NT2/D1 (cell line): ENCODE measurements around the gene KRT17.
"Not testable (repeated sequence)": the region's sequence is repeated elsewhere in the genome, so short reads cannot be mapped to it uniquely, and the experiment has no call there.

ENCODE experiments used
- DNase-seq: peaks from one replicate; pipeline ENCODE4 v3.0.0-alpha.2; 2011; ENCODE audit warnings: low read depth, low spot score
- H3K27me3 ChIP-seq: 2 replicates; pipeline ENCODE4 v1.6.0; 2011; ENCODE audit warnings: mild to moderate bottlenecking; ENCODE audit not compliant: insufficient read length, insufficient read depth
- H3K36me3 ChIP-seq: 2 replicates; pipeline ENCODE4 v1.6.1; 2011; ENCODE audit warnings: mild to moderate bottlenecking, low read length, mixed read lengths; ENCODE audit not compliant: insufficient read depth, insufficient read length
- H3K4me1 ChIP-seq: 2 replicates; pipeline ENCODE4 v1.5.1; 2011; ENCODE audit not compliant: insufficient read depth, insufficient read length
- H3K4me3 ChIP-seq: 2 replicates; pipeline ENCODE4 v1.5.1; 2011; ENCODE audit warnings: low read depth; ENCODE audit not compliant: insufficient read length
- H3K9ac ChIP-seq: 2 replicates; pipeline ENCODE4 v1.6.0; 2011; ENCODE audit warnings: low read depth; ENCODE audit not compliant: insufficient read length
- H3K9me3 ChIP-seq: 2 replicates; pipeline ENCODE4 v1.5.1; 2011; ENCODE audit warnings: mild to moderate bottlenecking, low read length; ENCODE audit not compliant: insufficient read depth
- SUZ12 ChIP-seq: IDR thresholded peaks from 2 replicates; pipeline ENCODE4 v1.6.1; 2011; ENCODE audit not compliant: insufficient read length, insufficient read depth; ENCODE audit errors: extremely low read depth
- YY1 ChIP-seq: IDR thresholded peaks from 2 replicates; pipeline ENCODE4 v1.6.1; 2011; ENCODE audit not compliant: insufficient read length, insufficient read depth
- ZNF274 ChIP-seq: IDR thresholded peaks from 2 replicates; pipeline ENCODE4 v1.6.1; 2011; ENCODE audit warnings: mild to moderate bottlenecking, low read depth, low read length

The KRT17 gene

DNA sequence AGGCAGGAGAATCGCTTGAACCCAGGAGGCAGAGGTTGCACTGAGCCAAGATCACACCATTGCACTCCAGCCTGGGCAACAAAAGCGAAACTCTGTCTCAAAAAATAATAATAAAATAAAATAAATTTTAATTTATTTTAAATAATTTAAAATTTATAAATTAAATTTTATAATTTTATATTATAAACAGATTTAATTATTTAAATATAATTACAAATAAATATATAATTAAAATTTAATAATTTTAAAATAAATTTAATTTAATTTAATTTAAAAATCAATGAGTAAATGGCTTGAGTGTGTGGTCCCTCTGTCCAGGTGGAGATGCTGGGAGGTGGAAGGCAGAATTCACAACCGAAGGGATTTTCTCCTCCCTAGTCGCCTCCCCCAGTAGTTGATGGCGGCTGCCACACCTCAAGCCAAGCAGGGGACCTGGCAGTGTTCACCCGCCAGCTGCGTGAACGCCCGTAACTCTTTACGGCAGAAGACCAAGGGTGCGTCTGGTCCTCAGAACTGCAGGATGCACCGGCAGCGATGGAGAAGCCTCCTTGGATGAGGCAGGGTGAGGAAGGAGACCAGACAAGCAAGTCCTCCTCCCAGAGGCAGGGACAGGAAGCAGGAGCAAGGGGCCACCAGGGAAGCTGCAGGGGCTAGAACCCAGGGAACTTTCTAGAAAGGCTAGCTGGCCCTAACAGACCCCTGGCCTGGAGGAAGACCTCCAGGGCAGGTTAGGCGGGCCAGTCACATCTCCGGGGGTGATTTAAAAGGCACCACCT, 22.9 kb upstream of the KRT17 start:
- no peaks in the 10 kb centered on the region for H3K36me3 ChIP-seq
- no peak overlapping the region for H3K4me3 ChIP-seq
- TF ChIP-seq SUZ12 (no peak), YY1 (no peak), ZNF274 (no peak)
- DNase-seq, result no peak
- no peaks in the 10 kb centered on the region for H3K9me3 ChIP-seq
- H3K4me1 ChIP-seq, result peaks cover 13% of the 10 kb centered on the region
- peak overlapping the region; percentile 50 for H3K9ac ChIP-seq
- no peaks in the 10 kb centered on the region for H3K27me3 ChIP-seq

DNA sequence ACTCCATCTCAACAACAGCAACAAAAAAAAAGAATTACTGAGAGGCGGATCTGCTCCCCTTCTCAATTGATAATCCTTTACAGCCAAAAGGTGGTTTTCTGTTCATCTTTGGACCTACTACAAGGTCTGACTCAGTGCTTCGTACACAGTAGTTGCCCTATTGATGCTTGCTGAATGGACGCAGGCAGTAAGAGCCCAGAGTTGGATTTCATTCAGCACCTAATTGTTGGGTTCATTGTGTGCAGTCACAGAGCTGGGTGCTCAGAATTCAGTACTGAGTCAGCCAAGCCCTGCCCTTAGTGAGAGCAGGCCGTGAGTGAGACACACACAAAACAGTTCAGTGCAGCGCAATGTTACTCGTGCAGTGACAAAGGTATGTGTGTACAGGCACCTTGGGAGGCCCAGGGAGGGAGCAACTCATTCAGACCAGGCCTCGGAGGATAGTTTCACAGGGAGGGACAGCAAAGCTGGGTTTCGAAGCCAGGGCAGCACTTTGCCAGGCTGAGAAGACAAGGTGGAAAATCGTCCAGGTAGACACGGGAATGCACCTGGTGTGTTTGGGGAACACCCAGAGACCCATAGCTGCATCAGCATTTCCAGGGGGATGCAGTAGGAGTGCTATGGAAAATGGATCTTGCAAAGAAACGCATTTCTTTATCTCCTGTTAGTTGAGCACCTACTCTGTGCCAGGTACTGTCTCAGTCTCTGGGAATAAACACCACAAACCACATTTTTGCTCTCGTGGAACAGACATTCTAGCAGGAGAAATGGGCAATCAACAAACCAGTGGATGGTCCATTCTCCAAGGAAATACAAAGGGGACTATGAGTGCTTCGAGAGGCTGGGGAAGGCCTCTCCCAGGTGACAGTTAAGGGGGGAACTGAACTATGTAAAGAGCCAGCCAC, 18.1 kb upstream of the KRT17 start:
- Histone ChIP-seq H3K9me3 (no peaks in the 10 kb centered on the region), H3K27me3 (no peaks in the 10 kb centered on the region), H3K36me3 (no peaks in the 10 kb centered on the region), H3K4me1 (peaks cover 5% of the 10 kb centered on the region), H3K4me3 (no peak overlapping the region), H3K9ac (peak overlapping the region; percentile 24)
- no peak for DNase-seq
- no peak for TF ChIP-seq SUZ12
- TF ChIP-seq YY1, result no peak
- TF ChIP-seq ZNF274, result no peak

DNA sequence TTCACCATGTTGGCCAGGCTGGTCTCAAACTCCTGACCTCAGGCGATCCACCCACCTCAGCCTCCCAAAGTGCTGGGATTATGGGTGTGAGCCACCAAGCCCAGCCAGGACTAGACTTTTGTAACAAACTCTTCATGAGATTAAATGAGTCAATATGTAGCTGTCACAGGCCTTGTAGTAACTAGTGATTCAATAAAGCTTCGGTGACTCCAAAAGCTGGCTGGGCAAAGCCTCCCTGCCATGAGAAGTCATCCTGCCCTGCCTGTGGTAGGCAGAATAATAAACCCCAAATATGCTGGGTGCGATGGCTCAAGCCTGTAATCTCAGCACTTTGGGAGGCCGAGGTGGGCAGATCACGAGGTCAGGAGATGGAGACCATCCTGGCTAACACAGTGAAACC, 16.2 kb upstream of the KRT17 start:
- DNase-seq, H3K4me1 ChIP-seq, H3K9ac ChIP-seq, H3K4me3 ChIP-seq, H3K9me3 ChIP-seq, H3K27me3 ChIP-seq, H3K36me3 ChIP-seq: not testable (repeated sequence)

DNA sequence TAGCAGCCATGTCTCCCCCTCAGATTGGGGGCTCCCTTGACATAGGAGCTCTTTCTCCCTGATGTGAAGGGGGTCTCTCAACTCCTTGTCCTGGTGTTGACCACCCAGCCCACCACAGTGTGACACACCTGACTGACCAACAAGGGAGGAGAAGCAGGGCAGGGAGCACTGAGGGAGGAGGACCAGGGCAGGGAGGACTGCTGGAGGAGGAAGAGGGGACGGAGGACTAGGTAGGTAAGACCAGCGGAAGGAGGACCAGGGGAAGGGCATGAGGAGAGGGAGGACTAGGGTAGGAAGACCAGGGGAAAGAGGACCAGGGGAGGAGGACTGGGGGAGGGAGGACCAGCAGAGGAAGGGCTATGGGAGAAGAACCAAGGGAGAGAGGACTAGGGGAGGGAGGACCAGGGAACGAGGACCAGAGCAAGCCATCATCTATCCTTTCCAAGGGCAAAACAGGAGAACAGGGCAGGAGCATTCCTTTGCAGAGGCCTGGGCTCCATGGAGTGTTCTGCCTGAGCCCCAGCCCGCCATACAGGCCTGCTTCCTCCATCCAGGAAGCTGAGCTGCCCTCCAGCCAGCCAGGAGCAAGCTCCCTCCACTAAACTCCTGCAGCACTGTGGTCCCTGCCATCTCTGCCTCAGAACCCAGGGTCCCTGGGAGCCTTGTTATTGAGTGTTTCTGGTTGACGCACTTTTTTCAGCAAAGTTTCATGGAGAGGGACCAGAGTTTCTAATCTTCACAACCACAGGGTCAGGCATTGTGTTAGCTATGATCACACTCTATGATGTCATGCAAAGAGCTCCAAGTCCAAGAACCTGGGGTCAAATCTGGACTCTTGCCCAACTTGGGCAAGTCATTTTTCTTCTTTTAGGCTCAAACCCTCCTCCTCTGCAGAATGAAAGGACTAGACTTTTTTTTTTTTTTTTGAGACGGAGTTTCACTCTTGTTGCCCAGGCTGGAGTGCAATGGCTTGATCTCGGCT, 15.4 kb upstream of the KRT17 start:
- TF ChIP-seq SUZ12, result no peak
- no peak for TF ChIP-seq YY1
- TF ChIP-seq ZNF274, result no peak
- H3K27me3 ChIP-seq, result no peaks in the 10 kb centered on the region
- no peak for DNase-seq
- no peak overlapping the region for H3K4me3 ChIP-seq
- H3K4me1 ChIP-seq, result peaks cover 10% of the 10 kb centered on the region
- H3K9ac ChIP-seq, result no peak overlapping the region
- no peaks in the 10 kb centered on the region for H3K36me3 ChIP-seq
- no peaks in the 10 kb centered on the region for H3K9me3 ChIP-seq

DNA sequence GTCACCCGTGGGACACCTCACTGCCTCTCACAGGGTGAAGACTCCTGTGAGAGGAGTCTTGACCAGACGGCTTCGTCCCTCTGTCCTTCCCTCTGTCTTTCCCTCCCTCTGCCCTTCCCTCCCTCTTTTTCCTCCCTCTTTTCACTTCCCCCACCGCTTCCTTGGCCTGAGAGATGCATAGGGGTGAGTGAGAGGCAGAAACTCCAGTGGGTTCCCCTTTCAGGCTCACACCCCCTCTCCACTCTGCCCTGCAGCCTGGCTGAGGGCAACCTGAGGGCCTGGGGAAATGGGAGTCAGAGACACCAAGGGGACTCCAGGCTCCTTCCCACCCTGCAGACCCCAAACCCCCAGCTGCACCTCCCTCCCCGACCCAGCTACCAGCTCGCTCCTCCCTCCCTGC, 14.6 kb upstream of the KRT17 start:
- TF ChIP-seq YY1, result no peak
- no peak for TF ChIP-seq SUZ12
- TF ChIP-seq ZNF274, result no peak
- no peaks in the 10 kb centered on the region for H3K9me3 ChIP-seq
- H3K4me3 ChIP-seq, result no peak overlapping the region
- H3K4me1 ChIP-seq, result peaks cover 13% of the 10 kb centered on the region
- H3K36me3 ChIP-seq, result no peaks in the 10 kb centered on the region
- H3K9ac ChIP-seq, result no peak overlapping the region
- no peaks in the 10 kb centered on the region for H3K27me3 ChIP-seq
- no peak for DNase-seq

DNA sequence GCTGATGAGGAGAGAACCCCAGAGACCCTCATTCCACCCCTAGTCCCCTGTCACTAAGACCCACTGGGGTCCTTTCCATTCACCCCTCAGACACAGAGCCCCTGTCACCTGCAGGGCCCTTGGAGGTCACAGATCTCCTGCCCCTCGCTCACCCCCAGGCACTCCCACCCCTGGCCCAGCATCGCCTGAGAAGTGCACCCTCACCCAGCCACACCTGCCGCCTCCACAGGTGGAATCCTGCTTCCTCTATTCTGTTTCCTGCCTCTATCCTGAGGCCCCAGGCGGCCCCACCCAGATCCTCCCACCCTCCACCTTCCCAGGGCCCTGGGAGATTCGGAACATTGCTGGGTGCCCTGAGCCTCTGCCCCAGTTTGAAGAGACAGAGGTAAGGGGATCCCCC, 13.8 kb upstream of the KRT17 start:
- no peaks in the 10 kb centered on the region for H3K27me3 ChIP-seq
- H3K9ac ChIP-seq, result no peak overlapping the region
- no peak for DNase-seq
- H3K36me3 ChIP-seq, result no peaks in the 10 kb centered on the region
- H3K9me3 ChIP-seq, result no peaks in the 10 kb centered on the region
- no peak for TF ChIP-seq YY1
- no peak for TF ChIP-seq SUZ12
- no peak for TF ChIP-seq ZNF274
- peaks cover 17% of the 10 kb centered on the region for H3K4me1 ChIP-seq
- H3K4me3 ChIP-seq, result no peak overlapping the region

DNA sequence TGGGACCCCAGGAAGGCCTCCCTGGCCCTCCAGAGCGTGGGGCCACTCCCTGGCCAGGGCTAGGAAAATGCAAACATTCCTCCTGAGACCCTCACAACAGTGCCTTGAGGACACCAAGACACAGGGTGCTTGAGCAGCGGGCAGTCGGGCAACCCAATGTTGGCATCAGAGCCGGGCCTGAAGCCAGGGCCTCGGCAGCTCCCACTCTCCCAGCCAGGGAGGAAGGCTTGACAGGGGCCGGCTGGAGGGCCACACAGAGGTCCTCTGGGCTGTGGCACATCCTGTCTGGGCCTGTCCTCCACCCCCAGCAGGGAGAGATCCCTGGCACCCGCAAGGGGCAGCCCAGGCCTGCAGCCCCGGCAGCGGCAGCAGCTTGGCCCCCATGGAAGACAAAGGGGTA, 12.3 kb upstream of the KRT17 start:
- DNase-seq, result no peak
- Histone ChIP-seq H3K27me3 (no peaks in the 10 kb centered on the region), H3K4me1 (peaks cover 15% of the 10 kb centered on the region), H3K9me3 (no peaks in the 10 kb centered on the region), H3K36me3 (no peaks in the 10 kb centered on the region), H3K9ac (no peak overlapping the region), H3K4me3 (no peak overlapping the region)
- TF ChIP-seq SUZ12, result no peak
- no peak for TF ChIP-seq ZNF274
- TF ChIP-seq YY1, result no peak
